ENCODE results near the gene UNC80.

GRCh38 chr2:210022824-210023223 lies 251.2 kb downstream of the UNC80 start:
- TF ChIP-seq EZH2phosphoT487 (conservative IDR thresholded peaks at IDR 0.05; ENCODE audit: low read length) = no peak
- TF ChIP-seq, protein P1, sequence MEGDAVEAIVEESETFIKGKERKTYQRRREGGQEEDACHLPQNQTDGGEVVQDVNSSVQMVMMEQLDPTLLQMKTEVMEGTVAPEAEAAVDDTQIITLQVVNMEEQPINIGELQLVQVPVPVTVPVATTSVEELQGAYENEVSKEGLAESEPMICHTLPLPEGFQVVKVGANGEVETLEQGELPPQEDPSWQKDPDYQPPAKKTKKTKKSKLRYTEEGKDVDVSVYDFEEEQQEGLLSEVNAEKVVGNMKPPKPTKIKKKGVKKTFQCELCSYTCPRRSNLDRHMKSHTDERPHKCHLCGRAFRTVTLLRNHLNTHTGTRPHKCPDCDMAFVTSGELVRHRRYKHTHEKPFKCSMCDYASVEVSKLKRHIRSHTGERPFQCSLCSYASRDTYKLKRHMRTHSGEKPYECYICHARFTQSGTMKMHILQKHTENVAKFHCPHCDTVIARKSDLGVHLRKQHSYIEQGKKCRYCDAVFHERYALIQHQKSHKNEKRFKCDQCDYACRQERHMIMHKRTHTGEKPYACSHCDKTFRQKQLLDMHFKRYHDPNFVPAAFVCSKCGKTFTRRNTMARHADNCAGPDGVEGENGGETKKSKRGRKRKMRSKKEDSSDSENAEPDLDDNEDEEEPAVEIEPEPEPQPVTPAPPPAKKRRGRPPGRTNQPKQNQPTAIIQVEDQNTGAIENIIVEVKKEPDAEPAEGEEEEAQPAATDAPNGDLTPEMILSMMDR (IDR thresholded peaks at IDR 0.05; ENCODE audit: insufficient read depth, low read length, poor library complexity, severe bottlenecking) = no peak

Measured in SU-DHL-6 (cell line).